ENCODE results near the gene MCM3AP.

The MCM3AP gene

DNA sequence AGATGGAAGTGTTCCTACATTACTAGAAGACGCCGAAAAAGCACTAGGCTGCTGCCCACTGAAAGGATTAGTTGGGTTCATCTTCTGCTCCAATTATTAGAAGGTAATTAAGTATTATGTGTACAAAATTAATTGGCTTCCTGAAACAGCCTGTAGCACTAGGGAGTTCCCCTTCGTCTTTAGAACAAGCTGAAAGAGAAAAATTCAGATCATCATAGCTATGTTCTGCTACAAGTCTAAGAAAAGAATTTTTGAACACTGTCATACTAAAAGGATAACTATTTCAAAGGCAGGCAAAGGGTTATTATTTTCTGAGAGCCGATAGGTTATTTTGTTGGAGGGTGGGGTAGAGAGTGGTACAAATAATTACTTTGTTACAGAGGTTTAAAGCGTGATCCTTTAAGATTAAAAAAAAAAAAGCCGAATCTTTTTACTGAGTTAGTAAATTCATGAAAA is at the start of gene MCM3AP:
Gene MCM3AP, minus strand, starts transcription at position 406 of the 456 bp plus-strand sequence. Its CDS starts 325 bp downstream, at position 81.
- no peak for DNase-seq

- no peak for DNase-seq
Measured at GRCh38 chr21:46334351-46335140, 49.1 kb upstream of the MCM3AP start.

GRCh38 chr21:46329796-46330195 is 44.4 kb upstream of the MCM3AP start:
- DNase-seq: no peak

- no peak for DNase-seq
Measured at GRCh38 chr21:46328151-46328550, 42.7 kb upstream of the MCM3AP start.

- no peak for DNase-seq
Measured at GRCh38 chr21:46327711-46328110, 42.3 kb upstream of the MCM3AP start.

- DNase-seq: no peak
Measured at GRCh38 chr21:46326110-46326703, 40.8 kb upstream of the MCM3AP start.

GRCh38 chr21:46325073-46325912 is 39.9 kb upstream of the MCM3AP start:
- DNase-seq: peak; percentile 10 to 20

GRCh38 chr21:46324390-46325072 is 39.1 kb upstream of the MCM3AP start:
- DNase-seq: peak; percentile 61 to 82

- DNase-seq: peak; percentile 97 to 99
Measured at GRCh38 chr21:46323710-46324389, 38.4 kb upstream of the MCM3AP start, which contains the start of the genes C21orf58 and PCNT. TSS of gene C21orf58 (minus strand) at chr21:46323870. CDS start at chr21:46322738, 1,132 bp downstream. TSS of gene PCNT (plus strand) at chr21:46324156. CDS start at chr21:46324229, 73 bp downstream.

DNA sequence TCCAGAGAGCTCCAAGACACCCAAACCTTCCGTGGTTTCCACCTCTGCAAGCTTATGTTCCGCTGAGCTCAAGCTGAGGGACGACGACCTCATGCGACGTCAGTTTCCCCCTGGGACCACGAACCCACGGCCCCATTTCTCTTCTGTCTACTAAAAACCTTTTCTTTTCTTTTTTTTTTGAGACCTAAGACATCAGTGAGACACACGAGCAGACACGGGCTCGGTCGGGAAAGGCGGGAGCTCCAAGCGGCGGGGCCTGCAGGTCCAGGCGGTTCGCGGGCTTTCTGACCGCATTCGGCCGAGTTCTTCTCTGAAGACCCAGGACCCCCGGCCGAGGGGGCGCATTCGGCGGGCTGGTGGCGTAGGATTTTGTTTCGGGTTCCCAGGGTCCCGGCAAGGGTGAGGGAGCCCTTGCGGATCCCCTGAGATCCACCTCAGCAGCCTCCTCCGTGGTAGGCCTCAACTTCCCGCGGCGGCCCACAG is 37.9 kb upstream of the MCM3AP start:
- no peak for DNase-seq

DNA sequence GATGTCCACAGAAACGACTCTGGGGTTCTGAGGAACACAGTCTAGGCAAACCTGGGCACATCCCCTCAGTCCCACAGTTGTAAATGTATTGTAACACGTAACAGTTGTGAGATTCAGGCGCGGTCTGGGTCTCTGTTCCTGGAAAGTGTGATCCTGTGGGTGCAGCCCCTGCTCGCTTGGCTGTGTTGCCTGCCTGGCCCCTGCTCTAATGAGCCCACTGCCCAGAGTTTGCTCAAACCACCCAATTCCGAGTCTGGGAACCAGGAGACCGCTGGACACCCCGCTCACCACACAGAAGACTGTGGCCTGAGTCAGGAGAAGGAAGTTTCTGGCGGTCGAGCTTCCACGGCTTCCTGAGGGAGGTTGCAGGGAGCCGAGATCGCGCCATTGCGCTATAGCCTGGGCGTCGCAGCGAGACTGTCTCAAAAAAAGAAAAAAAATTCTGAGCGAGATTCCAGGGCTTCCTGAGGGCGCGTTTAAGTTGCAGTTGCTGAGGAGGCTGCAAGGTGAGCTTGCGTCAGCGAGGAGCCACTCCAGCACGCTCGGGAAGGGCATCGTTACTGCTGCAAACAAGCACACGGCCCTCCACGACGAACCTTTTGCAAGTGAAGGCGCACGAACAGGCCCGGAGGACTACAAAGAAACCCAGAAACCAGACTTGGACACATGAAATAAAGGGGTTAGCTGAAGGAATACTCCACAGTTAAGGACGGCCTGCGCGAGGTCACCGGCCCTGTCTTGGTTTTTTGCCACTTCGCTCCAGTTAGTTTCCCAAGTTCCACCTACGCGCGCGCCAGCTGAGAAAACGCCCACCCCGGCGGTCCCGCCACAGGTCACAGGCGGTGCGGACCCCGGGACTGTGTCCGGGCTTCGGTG is 37.2 kb upstream of the MCM3AP start:
- peak in 1 of 2 experiments; percentile 31 for DNase-seq

- DNase-seq: no peak
Measured at GRCh38 chr21:46320331-46320801, 35.0 kb upstream of the MCM3AP start.

GRCh38 chr21:46319186-46319585 is 33.8 kb upstream of the MCM3AP start:
- no peak for DNase-seq

GRCh38 chr21:46318464-46318845 is 33.0 kb upstream of the MCM3AP start:
- no peak for DNase-seq

DNA sequence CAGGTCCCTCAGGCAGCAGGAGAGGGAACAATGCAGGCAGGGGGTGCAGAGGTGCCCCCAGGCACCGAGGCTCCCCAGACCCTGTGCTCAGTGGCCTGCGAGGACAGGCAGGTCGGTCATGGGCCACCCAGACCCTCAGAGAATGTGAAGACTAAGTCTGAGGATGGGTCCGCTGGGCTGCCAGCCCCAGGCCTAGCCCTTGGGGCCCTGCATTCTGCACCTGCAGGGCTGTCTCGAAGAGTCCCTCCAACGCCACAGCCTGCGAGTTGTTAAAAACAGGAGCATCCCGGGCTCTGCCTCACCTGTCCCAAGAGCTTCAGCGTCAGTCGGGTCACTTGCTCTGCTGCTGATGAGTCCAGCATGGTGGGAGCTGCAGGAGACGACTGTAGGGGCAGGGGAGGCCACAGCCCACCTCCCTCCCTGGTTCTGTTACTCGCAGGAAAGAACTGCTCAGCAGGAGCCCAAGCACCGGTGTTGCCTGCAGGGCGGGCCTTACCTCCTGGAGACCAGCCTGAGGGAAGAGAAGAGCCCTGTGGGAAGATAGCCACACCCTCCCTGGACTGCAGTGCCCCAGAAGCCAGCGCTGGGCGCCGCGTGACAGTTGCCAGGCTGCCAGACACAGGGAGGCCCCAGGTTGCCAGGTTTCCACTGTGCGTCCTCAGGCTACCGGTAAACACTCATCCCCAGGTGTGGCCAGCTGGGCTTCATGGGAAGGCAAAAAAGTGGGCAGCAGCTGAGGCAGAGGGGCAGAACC is 32.5 kb upstream of the MCM3AP start:
- peak; percentile 29 to 50 for DNase-seq

DNA sequence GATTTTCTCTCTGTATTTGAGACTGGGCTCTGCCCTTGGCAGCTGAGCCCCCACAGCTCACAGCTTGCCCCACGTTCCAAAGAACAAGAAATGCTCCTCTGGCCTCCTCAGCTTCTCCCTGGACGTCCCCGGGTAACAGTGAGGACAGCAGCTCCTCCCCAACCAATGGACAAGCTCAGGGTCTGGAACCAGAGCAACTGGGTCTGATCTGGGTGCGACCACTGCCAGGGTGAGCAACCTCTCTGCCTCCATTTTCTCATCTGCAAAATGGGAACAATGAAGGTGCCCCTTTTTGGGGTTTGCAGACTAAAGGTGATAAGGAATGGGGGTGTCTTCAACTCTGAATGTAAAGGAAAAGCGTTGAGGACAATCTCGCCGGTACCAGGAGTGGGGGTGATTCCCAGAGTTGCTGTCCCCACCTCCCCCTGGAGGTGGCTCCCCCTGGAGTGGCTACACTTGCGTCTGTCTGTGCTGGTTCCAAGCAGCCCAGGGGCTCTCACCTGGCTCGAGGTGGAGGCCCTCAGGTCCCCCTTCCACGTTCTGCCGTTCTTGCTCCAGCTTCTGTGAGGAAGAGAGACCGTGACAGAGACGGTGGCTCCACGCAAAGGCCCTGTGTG is 31.4 kb upstream of the MCM3AP start:
- DNase-seq: no peak

DNA sequence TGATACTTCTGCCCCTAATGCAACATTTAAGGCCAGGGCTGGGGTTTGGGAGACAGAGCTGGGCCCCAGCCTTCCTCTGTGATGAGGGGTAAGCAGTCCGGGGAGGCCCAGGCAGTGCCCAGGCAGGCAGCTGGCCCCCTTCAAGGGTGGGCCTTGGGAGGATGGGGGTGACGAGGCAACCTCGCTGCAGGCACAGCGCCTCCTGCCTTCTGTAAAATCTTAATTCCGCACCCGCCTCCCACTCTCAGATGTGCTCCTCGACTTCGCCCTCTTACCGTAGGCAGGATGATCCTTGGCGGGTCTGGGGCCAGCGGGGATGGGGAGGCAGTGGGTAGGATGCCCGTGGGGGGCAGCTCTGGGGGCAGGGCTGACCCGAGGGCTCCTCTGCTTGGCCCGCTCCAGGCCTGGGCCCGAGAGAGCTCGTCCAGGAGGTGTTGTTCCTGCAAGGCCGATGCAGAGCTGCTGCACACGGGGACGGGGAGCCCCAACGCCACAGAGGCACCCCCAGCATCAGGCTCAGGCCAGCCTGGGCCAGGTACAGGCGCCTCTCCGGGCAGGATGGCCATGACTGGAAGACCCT is 29.1 kb upstream of the MCM3AP start:
- no peak for DNase-seq

DNA sequence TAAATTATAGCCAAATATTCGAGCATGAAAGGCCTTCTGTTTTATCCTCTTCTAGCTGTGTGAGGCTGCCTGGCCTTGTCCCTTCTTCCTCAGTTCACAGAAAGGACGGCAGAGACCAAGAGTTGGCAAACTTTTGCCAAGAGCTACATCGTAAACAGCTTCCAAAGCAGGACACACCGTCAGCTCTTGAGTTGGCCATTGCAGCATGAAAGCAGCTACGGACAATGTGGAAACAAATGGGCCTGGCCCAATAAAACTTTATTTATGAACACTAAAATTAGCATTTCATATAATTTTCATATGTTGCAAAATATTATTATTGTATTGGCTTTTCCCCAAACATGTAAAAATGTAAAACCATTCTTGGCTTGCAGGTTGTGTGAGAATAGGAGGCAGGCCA is 27.5 kb upstream of the MCM3AP start:
- DNase-seq: no peak

DNA sequence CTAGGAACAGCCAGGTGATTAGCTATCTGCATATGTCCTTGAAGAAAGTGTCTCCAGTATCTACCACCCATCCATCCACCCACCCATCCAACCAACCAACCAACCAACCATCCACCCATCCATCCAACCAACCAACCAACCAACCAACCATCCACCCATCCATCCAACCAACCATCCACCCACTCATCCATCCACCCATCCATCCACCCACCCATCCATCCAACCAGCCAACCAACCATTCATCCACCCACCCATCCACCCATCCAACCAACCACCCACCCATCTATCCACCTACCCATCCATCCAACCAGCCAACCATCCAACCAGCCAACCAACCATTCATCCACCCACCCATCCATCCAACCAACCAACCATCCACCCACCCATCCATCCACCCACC is 26.2 kb upstream of the MCM3AP start:
- DNase-seq: no peak
